SJSA1 (cell line): ENCODE results near the gene SDSL. TPM values are rescaled to one million over a fixed set of nuclear protein-coding genes. Genes with fewer than 3 reads are reported as not detected.

Source experiments
- DNase-seq, 2 experiments: peaks; one replicate each; pipeline ENCODE4 v3.0.0-alpha.2; 2015 to 2020; ENCODE audit warnings: low spot score in 2 of 2, low read depth in 1 of 2
- H3K27ac ChIP-seq: fragments of 250-450 bp; sonication (Bioruptor Pico); 2 replicates; pipeline ENCODE4 v1.5.1; 2020; ENCODE audit warnings: mild to moderate bottlenecking, moderate library complexity
- H3K27me3 ChIP-seq: fragments of 250-450 bp; sonication (Bioruptor Pico); replicated peaks from 2 replicates; pipeline ENCODE4 v1.5.1; 2020; ENCODE audit warnings: mild to moderate bottlenecking, moderate library complexity
- H3K36me3 ChIP-seq: fragments of 250-450 bp; sonication (Bioruptor Pico); 2 replicates; pipeline ENCODE4 v1.5.1; 2020; ENCODE audit warnings: mild to moderate bottlenecking
- H3K4me1 ChIP-seq: fragments of 250-450 bp; sonication (Bioruptor Pico); replicated peaks from 2 replicates; pipeline ENCODE4 v1.6.1; 2021; ENCODE audit warnings: mild to moderate bottlenecking
- H3K4me3 ChIP-seq: fragments of 250-450 bp; sonication (Bioruptor Pico); 2 replicates; pipeline ENCODE4 v1.5.1; 2020; ENCODE audit warnings: mild to moderate bottlenecking
- H3K9me3 ChIP-seq: fragments of 250-450 bp; sonication (Bioruptor Pico); replicated peaks from 2 replicates; pipeline ENCODE4 v1.5.1; 2020; ENCODE audit warnings: mild to moderate bottlenecking
- total RNA-seq: library from RNA; depleted of rRNA; stranded (reverse); fragments of >200 nt; shearing (Covaris generic); gene quantifications from 2 replicates; pipeline ENCODE4 v1.2.3, GENCODE V29; 2014

SDSL gene
- total RNA-seq, 1 experiment from 2014 or later: 7.7 TPM

DNA sequence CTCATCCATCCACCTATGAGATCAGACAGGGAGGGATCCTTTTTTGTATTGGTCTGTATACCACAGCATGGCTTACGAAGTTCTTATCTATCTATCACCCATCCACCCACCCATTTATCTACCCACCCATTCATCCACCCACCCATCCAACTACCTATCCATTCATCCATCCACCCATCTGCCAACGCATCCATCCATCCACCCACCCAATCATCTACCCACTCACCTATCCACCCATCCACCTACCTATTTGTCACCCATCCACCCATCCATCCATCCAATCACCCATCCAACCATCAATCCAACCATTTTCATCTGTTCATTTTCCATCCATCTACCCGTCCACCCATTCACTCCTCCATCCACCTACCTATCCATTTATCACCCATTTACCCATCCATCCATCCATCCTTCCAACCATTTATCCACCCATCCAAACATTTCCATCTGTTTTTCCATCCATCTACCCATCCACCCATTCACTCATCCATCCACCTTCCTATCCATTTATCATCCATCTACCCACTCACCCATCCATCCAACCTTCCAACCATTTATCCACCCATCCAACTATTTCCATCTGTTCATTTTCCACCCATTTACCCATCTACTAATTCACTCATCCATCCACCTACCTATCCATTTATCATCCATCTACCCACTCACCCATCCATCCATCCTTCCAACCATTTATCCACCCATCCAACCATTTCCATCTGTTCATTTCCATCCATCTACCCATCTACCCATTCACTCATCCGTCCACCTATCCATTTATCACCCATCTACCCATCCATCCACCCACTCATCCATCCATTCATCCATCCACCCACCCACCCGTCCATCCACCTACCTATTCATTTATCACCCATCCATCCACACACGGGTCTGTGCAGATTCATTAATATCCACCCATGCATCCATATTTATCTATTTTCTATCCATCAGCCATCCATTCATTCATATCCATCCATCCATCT, 31.8 kb upstream of the SDSL start:
- no peaks in the 10 kb centered on the region for H3K4me1 ChIP-seq
- no peaks in the 10 kb centered on the region for H3K27me3 ChIP-seq
- H3K27ac ChIP-seq: no peak overlapping the region
- DNase-seq: no peak
- H3K9me3 ChIP-seq: no peaks in the 10 kb centered on the region
- no peak overlapping the region for H3K4me3 ChIP-seq
- H3K36me3 ChIP-seq: no peaks in the 10 kb centered on the region

DNA sequence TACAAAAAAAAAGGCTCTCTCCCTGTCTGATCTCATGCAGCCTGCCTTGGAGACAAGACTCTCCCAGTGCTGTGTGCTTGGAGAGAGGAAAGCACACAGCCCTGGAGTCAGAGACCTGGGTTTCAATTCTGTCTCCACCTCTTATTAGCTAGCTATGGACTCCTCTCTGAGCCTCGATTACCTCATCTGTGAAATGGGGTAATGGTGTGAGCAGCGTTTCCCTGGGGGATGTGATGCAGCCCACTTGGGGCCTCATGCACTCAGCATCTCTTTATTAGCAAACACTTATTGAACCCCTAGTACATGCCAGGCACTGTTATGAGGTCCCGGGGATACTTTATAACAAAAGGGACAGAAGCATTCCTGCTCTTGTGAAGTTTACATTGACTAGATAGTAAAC, 31.0 kb upstream of the SDSL start:
- Histone ChIP-seq H3K4me3 (no peak overlapping the region), H3K27me3 (no peaks in the 10 kb centered on the region), H3K27ac (no peak overlapping the region), H3K9me3 (no peaks in the 10 kb centered on the region; the same call in 1 of the 2 replicates), H3K4me1 (no peaks in the 10 kb centered on the region), H3K36me3 (no peaks in the 10 kb centered on the region)
- no peak for DNase-seq

DNA sequence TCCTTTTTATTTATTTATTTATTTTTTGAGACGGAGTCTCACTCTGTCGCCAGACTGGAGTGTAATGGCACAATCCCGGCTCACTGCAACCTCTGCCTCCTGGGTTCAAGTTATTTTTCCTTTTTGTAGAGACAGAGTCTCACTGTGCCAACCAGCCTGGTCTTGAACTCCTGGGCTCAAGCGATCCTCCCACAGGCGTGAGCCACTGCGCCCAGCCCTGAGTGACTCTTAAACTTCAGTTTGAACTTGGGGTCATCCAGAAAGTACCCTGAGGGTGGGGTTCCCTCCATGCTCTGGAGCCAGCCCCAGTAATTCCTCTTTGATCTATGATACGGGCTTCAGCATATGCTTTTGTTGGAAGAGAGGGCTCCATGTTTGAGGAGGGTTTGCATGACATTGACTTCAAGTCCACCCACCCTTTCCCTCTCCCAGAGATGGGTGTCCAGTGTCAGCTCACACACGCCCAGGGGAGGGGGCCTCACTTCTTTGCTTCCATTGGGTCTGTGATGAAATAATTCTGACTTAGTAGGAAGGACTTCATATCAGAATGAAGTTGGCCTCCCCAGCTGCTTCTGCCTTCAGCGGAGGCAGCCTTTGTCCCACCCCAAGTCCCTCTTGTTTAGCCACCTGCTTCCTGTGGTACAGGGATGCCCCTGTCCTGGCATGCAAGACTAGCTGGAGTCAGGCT, 30.4 kb upstream of the SDSL start:
- Histone ChIP-seq H3K4me3 (no peak overlapping the region), H3K27me3 (no peaks in the 10 kb centered on the region), H3K36me3 (no peaks in the 10 kb centered on the region), H3K4me1 (no peaks in the 10 kb centered on the region), H3K27ac (no peak overlapping the region), H3K9me3 (no peaks in the 10 kb centered on the region; the same call in 1 of the 2 replicates)
- DNase-seq: no peak

DNA sequence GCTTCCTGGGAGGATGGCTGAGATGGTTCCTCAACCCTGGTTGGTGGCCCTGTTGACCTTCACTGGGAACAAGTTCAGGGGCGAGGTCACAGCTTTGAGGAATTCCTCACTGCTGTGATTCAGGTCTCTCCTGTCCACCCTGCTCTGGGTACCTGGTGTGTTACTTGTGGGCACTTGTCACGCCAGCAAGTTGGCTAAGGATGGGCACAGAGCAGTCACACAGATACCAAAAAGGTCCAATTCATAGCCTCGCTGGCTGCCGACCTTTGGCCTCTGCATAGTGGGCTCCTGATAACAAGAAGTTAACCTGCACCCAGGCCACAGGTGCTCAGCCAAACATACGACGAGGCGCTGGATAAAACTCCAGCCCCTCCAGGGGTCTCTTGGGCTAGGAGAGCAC, 29.7 kb upstream of the SDSL start:
- DNase-seq: no peak
- Histone ChIP-seq H3K36me3 (no peaks in the 10 kb centered on the region), H3K4me1 (no peaks in the 10 kb centered on the region), H3K4me3 (no peak overlapping the region), H3K27me3 (no peaks in the 10 kb centered on the region), H3K27ac (no peak overlapping the region), H3K9me3 (no peaks in the 10 kb centered on the region; the same call in 1 of the 2 replicates)

DNA sequence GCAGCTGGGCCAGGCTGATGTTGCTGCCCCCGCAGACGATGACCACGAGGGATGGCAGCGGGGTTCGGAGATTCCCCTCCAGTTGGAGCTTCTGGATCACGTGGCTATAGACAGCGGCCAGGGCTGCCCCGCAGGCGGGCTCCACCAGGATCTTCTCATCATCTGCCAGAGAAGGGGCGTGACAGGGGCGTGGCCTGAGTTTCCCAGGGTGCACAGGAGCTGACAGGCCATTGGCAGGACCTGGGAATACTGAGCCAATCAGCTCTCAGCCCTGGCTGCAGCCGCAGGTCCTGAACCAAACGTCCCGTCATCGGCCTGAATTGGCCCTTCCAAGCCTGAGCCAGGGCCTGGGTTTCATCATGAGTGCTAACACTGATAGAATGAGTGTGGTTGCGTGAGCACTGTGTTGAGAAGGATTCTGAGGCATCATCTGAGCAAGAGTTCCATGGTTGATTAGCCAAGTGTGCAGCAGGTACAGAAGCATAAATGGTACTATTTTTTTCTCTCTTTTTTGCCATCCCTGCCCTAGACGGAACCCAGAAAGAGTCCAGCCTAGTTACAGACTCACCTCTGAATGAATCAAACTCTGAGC, 29.1 kb upstream of the SDSL start:
- no peaks in the 10 kb centered on the region for H3K36me3 ChIP-seq
- no peak overlapping the region for H3K4me3 ChIP-seq
- no peaks in the 10 kb centered on the region for H3K4me1 ChIP-seq
- no peaks in the 10 kb centered on the region for H3K27me3 ChIP-seq
- DNase-seq: no peak
- H3K27ac ChIP-seq: no peak overlapping the region
- H3K9me3 ChIP-seq: no peaks in the 10 kb centered on the region; the same call in 1 of the 2 replicates

DNA sequence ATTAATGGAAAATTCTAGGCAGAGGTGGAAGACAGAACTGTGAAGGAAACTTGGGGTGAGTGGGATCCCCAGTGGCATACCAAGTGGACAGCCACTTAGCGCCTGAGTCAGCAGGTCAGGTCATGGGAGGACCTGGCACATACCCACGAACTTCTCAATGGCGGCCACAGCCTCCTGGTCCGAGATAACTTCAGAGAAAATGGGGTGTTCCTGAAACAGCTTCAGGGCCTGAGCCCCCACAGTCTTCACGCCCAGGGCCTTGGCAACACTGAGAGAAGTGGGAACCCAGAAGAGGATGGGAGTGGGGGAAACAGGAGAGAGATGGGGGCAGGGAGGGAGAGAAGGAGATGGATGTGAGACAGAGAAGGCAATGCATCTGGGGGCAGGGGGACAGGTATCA, 28.4 kb upstream of the SDSL start:
- Histone ChIP-seq H3K27ac (no peak overlapping the region), H3K27me3 (no peaks in the 10 kb centered on the region), H3K9me3 (no peaks in the 10 kb centered on the region; the same call in 1 of the 2 replicates), H3K4me1 (no peaks in the 10 kb centered on the region), H3K36me3 (no peaks in the 10 kb centered on the region), H3K4me3 (no peak overlapping the region)
- no peak for DNase-seq

DNA sequence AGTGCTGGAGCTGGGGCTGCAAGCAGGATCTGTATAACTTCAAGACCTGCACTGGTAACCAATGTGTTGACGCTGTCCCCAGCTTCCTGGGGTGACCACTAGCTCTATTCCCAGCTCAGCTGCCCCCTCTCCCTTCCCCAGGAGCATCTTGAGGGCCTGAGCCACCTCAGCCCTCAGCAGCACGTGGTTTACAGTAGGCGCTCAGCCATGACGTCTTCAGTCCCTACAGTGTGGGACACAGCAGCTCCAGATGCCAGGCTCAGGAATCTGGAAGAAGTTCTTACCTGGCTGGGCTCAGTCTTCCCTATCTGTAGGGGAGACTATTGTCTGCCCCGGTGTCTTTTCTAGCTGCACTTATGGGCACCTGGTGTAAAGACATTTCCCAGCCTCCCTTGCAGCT, 27.1 kb upstream of the SDSL start:
- H3K4me1 ChIP-seq: no peaks in the 10 kb centered on the region
- H3K27ac ChIP-seq: no peak overlapping the region
- no peaks in the 10 kb centered on the region for H3K27me3 ChIP-seq
- H3K9me3 ChIP-seq: no peaks in the 10 kb centered on the region; the same call in 1 of the 2 replicates
- no peak for DNase-seq
- no peak overlapping the region for H3K4me3 ChIP-seq
- H3K36me3 ChIP-seq: no peaks in the 10 kb centered on the region

DNA sequence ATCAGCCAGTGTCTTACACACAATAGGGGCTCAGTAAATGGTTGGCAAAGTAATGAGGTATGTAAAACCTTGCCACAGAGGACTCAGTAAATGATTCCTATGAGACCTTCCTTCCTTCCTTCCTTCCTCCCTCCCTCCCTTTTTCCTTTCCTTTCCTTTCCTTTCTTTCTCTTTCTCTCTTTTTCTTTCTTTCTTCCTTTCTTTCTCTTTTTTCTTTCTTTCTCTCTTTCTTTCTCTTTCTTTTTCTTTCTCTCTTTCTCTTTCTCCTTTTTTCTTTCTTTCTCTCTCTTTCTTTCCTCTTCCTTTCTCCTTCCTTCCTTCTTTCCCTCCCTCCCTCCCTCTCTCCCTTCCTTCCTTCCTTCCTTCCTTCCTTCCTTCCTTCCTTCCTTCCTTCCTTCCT, 26.0 kb upstream of the SDSL start:
- Histone ChIP-seq H3K4me3 (no peak overlapping the region), H3K27ac (no peak overlapping the region), H3K27me3 (no peaks in the 10 kb centered on the region), H3K36me3 (no peaks in the 10 kb centered on the region), H3K9me3 (no peaks in the 10 kb centered on the region; the same call in 1 of the 2 replicates), H3K4me1 (no peaks in the 10 kb centered on the region)
- DNase-seq: no peak

DNA sequence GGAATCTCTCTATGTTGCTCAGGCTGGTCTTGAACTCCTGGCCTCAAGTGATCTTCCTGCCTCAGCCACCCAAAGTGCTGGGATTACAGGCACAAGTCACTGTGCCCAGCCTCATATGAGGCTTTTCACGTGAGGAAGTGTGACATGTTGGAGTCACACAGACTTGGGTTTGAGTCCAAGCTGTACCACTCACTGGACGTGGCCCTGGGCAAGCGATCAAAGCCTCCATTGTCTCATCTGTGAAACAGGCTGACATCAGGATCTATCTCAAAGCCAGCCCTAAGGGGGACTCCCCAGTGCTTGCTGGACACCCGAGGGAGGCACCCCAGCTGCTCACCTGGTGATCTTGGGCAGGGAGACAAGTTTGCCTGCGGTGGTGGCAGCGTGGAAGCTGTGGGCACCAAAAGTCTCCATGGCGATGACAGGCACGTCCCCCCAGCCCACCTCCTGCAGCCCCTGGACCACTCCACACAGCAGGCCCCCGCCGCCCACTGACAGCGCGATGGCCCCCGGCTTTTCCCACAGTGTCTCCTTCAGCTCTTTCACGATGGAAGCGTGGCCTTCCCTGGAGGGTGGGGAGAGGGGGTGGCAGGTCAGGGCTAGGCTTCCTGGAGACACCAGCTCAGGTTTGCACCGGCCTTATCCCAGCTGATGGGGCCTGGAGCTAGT, 25.2 kb upstream of the SDSL start:
- no peaks in the 10 kb centered on the region for H3K4me1 ChIP-seq
- no peaks in the 10 kb centered on the region for H3K36me3 ChIP-seq
- H3K4me3 ChIP-seq: no peak overlapping the region
- DNase-seq: no peak
- no peaks in the 10 kb centered on the region for H3K27me3 ChIP-seq
- H3K27ac ChIP-seq: no peak overlapping the region
- no peaks in the 10 kb centered on the region; the same call in 1 of the 2 replicates for H3K9me3 ChIP-seq

DNA sequence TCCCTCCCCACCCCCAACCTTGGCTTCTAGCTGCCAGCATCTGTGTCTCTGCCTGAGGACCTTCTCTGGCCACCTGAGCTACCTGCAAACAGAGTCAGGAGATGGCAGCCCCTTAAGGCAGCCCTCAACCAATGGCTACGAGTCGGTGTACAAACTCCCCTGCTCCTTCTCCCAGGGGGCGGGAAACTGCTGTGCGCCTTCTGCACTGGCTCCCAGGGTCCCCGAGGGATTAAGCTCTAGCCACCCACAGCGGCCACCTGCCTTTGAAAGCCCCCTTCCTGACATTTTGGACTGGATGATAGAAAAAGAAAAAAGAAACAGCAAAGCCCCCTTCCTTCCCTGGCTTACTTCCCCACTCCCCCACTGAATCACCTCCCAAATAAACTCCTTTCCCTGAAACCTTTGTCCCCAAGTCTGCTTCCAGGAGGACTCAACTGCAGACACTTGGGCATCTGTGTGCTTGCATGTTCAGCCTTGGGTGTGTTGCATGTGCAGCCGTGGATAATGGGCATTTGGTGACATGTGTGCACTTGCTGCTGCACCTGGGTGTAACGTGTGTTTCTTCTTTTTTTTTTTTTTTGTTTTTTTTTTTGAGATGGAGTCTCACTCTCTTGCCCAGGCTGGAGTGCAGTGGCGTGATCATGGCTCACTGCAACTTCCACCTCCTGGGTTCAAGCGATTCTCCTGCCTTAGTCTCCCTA, 24.5 kb upstream of the SDSL start:
- Histone ChIP-seq H3K36me3 (no peaks in the 10 kb centered on the region), H3K9me3 (no peaks in the 10 kb centered on the region; the same call in 1 of the 2 replicates), H3K27me3 (no peaks in the 10 kb centered on the region), H3K27ac (no peak overlapping the region), H3K4me1 (no peaks in the 10 kb centered on the region), H3K4me3 (no peak overlapping the region)
- no peak for DNase-seq

DNA sequence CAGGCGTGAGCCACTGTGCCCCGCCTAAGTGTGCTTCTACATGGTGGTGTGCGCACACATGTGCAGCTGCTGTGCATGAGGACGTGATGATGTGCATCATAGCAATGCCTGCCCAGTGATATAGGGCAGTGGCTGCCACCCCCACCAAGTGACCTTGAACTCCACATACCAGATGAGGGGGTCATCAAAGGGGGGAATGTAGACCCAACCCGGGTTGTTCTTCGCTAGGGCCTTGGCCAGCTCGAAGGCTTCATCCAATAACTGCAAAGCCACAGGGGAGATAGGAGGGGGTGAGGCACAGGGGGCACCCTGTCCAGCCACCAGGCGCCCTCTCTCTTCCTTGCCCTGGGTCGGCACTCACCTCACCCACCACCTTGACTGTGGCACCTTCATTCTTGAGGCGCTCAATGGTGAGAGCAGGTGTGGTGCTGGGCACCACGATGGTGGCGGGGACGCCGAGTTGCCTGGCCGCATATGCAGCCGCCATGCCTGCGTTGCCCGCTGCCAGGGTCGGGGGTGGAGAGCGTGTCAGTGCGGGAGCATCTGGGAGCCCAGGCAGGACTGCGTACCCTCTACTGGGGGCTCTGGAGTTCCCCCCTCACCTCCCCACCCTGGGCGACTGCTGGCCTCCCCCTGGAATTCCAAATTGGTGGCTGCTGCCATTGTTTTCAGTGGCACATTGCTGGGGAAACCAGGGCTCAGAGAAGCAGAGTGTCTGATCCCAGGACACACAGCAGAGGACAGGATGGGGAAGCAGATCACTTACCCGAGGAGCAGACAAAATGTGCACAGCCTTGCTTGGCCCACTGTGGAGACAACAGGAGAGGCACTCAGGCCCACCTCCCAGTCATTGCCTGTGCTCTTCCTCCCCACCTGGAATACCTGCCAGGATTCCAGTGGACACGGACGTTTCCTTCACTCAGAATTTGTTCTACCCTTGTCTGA, 23.6 kb upstream of the SDSL start:
- no peaks in the 10 kb centered on the region for H3K4me1 ChIP-seq
- no peaks in the 10 kb centered on the region for H3K27me3 ChIP-seq
- no peaks in the 10 kb centered on the region; the same call in 1 of the 2 replicates for H3K9me3 ChIP-seq
- H3K4me3 ChIP-seq: no peak overlapping the region
- H3K36me3 ChIP-seq: no peaks in the 10 kb centered on the region
- no peak for DNase-seq
- no peak overlapping the region for H3K27ac ChIP-seq

DNA sequence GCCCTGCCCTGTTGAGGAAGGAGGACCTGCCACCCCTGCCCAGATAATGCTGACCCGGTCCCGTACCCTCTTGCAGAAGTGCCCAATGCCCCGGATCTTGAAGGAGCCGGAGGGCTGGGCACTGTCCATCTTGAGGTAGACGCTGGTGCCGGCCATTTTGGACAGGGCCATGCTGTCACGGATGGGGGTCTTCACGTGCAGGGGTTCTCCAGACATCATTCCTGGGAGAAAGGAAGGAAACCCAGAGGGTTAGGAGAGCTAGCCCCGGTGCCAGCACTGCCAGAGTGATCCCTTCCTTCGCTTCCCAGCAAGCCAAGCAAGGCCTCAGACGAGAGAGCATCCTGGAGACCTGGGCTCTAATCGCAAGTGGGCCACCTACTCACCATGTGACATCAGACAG, 22.7 kb upstream of the SDSL start:
- DNase-seq: no peak
- H3K27ac ChIP-seq: no peak overlapping the region
- H3K4me1 ChIP-seq: no peaks in the 10 kb centered on the region
- H3K4me3 ChIP-seq: no peak overlapping the region
- no peaks in the 10 kb centered on the region for H3K36me3 ChIP-seq
- H3K9me3 ChIP-seq: no peaks in the 10 kb centered on the region; the same call in 1 of the 2 replicates
- H3K27me3 ChIP-seq: no peaks in the 10 kb centered on the region
